ENCODE data around the gene MIER2.
"Not testable (repeated sequence)": the region's sequence is repeated elsewhere in the genome, so short reads cannot be mapped to it uniquely, and the experiment has no call there.

MIER2 gene

GRCh38 chr19:384799-385169, 40.2 kb upstream of the MIER2 start:
- no peak overlapping the region for H3K27ac ChIP-seq
- TF ChIP-seq CTCF (IDR thresholded peaks at IDR 0.05), result no peak
- no peaks in the 10 kb centered on the region for H3K36me3 ChIP-seq
- no peak overlapping the region for H3K4me3 ChIP-seq
- no peak for DNase-seq
- no peaks in the 10 kb centered on the region for H3K9me3 ChIP-seq
- intact Hi-C loops (cut with DNase I; ENCODE audit: low total_unique reads), result no loop called here
- H3K4me1 ChIP-seq, result no peaks in the 10 kb centered on the region
- peaks cover 0 to 42% of the 10 kb centered on the region in 2 donors for H3K27me3 ChIP-seq

DNA sequence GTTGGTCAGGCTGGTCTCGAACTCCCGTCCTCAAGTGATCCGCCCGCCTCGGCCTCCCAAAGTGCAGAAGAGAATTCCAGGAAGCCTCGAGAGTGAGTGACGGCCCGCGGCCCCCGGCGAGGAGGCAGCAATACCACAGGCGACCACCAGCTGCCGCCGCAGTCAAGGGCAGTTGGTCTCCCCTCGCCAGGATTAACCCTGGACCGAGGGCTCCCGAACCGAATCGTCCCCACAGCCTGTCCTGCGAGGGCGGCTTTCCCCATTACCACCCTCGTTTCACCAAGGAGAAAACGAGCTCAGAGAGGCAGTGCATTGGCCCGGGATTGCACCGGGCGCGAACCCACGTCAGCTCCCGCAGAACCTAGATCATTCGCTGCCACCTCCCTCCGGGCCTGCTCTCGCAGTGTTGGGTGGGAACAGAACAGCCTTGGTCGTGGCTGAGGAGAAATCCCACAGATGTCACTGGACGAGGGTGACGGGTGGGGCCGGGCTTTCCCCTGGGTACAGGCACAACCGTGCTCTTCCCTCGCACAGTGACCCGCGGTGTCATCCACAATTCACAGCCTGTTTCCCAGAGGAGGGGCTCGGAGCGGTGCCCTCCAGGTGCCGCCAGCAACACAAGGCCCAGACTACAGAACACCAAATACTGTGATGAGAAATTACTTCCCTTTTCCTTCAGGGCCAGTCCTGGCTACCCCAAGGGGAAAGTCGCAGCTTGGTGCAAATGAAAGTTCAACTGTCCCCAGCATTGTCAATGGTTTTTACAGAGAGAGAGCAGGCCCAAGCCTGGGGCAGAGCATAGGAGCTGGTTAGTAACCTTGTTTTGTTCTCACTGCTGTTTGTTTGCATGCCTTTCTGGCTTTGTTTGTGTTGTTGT, 39.6 kb upstream of the MIER2 start:
- Histone ChIP-seq H3K27me3 (peaks cover 0 to 36% of the 10 kb centered on the region in 2 donors), H3K9me3 (no peaks in the 10 kb centered on the region), H3K27ac (no peak overlapping the region), H3K4me1 (no peaks in the 10 kb centered on the region), H3K36me3 (no peaks in the 10 kb centered on the region), H3K4me3 (no peak overlapping the region)
- no peak for DNase-seq
- intact Hi-C loops (cut with DNase I; ENCODE audit: low total_unique reads), result no loop called here
- TF ChIP-seq CTCF (IDR thresholded peaks at IDR 0.05), result peak in 1 of 2 experiments; percentile 21

DNA sequence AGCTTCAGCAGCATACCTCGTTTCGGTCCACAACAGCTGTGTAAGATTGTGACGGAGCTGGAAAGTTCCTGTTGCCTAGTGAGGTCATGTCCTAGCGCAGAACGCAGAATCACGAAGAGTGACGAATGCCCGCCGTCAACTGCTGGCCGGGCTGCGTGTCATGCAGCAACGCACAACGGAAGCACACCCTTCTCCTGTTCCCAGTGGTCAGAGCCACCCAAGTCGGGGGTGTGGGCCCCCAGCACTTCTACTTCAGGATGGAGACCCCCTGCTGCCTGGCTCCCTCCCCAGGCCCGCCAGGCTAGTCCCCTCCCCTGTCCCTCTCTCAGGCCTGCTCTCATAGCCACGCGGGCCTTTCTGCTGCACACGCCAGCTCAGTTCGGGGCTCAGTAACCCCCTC, 38.4 kb upstream of the MIER2 start:
- Histone ChIP-seq H3K4me1 (no peaks in the 10 kb centered on the region), H3K9me3 (no peaks in the 10 kb centered on the region), H3K27me3 (peaks cover 0 to 28% of the 10 kb centered on the region in 2 donors), H3K27ac (no peak overlapping the region), H3K36me3 (no peaks in the 10 kb centered on the region), H3K4me3 (no peak overlapping the region)
- TF ChIP-seq CTCF (IDR thresholded peaks at IDR 0.05), result no peak
- intact Hi-C loops (cut with DNase I; ENCODE audit: low total_unique reads), result no loop called here
- no peak for DNase-seq

DNA sequence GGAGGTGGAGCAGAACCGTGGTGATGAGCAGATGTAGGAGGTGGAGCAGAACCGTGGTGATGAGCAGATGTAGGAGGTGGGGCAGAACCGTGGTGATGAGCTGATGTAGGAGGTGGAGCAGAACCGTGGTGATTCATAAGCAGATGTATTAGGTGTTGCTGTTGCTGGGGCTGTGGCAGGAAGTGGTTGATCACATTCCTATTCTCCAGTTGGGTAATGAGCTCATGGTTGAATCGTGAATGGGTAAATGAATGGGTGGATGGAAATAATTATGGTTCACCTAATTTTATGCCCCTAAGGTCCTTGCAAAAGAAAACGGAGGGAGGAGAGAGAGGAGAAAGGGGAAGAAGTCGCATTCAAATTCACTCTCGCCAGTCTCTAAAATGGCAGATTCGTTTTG, 38.0 kb upstream of the MIER2 start:
- H3K4me3 ChIP-seq; DNase-seq; intact Hi-C loops (cut with DNase I; ENCODE audit: low total_unique reads); H3K9me3 ChIP-seq; H3K4me1 ChIP-seq; H3K36me3 ChIP-seq; H3K27ac ChIP-seq: not testable (repeated sequence)
- peaks cover 0 to 25% of the 10 kb centered on the region in 2 donors for H3K27me3 ChIP-seq

DNA sequence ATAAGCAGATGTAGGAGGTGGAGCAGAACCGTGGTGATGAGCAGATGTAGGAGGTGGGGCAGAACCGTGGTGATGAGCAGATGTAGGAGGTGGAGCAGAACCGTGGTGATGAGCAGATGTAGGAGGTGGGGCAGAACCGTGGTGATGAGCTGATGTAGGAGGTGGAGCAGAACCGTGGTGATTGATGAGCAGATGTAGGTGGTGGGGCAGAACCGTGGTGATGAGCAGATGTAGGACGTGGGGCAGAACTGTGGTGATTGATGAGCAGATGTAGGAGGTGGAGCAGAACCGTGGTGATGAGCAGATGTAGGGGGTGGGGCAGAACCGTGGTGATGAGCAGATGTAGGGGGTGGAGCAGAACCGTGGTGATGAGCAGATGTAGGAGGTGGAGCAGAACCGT, 37.3 kb upstream of the MIER2 start:
- DNase-seq; H3K9me3 ChIP-seq; intact Hi-C loops (cut with DNase I; ENCODE audit: low total_unique reads); H3K4me3 ChIP-seq; H3K27ac ChIP-seq; H3K4me1 ChIP-seq; H3K36me3 ChIP-seq: not testable (repeated sequence)
- H3K27me3 ChIP-seq, result peaks cover 0 to 24% of the 10 kb centered on the region in 2 donors

DNA sequence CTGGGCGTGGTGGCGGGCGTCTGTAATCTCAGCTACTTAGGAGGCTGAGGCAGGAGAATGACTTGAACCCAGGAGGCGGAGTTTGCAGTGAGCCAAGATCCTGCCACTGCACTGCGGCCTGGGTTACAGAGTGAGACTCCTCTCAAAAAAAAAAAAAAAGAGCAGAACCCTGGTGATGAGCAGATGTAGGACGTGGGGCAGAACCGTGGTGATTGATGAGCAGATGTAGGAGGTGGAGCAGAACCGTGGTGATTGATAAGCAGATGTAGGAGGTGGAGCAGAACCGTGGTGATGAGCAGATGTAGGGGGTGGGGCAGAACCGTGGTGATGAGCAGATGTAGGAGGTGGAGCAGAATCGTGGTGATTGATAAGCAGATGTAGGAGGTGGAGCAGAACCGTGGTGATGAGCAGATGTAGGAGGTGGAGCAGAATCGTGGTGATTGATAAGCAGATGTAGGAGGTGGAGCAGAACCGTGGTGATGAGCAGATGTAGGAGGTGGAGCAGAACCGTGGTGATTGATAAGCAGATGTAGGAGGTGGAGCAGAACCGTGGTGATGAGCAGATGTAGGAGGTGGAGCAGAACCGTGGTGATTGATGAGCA, 36.1 kb upstream of the MIER2 start:
- H3K27ac ChIP-seq; intact Hi-C loops (cut with DNase I; ENCODE audit: low total_unique reads); H3K4me3 ChIP-seq; DNase-seq; H3K4me1 ChIP-seq; H3K36me3 ChIP-seq; H3K9me3 ChIP-seq: not testable (repeated sequence)
- peaks cover 0 to 25% of the 10 kb centered on the region in 2 donors for H3K27me3 ChIP-seq

DNA sequence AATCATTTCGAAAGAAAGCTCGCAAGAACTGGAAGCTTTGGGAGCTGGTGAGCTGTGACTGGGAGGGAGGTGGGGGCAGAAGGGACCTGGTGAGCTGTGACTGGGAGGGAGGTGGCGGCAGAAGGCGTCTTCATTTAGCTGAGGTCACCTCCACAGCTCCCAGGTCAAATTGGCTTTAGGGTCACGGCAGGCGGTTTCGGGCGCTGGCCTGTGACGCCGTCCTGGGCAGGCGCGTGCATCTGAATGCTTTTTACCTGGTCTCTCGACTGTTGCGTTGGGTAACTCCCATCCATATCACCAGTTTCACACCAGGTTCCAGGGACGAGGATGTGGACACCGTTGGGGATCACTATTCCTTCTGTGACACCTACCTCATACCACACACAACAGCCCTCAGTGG, 35.2 kb upstream of the MIER2 start:
- no peak for DNase-seq
- H3K27ac ChIP-seq, result no peak overlapping the region
- H3K27me3 ChIP-seq, result peaks cover 0 to 33% of the 10 kb centered on the region in 2 donors
- H3K4me3 ChIP-seq, result no peak overlapping the region
- H3K36me3 ChIP-seq, result no peaks in the 10 kb centered on the region
- intact Hi-C loops (cut with DNase I; ENCODE audit: low total_unique reads), result no loop called here
- no peak for TF ChIP-seq CTCF (IDR thresholded peaks at IDR 0.05)
- no peaks in the 10 kb centered on the region for H3K9me3 ChIP-seq
- H3K4me1 ChIP-seq, result no peaks in the 10 kb centered on the region
